GM12878 (cell line): ENCODE measurements around the gene TCF4. TPM values are rescaled to one million over a fixed set of nuclear protein-coding genes. Genes with fewer than 3 reads are reported as not detected.
A peak's percentile ranks its signal among the peaks of the same experiment; 100 is the strongest.

Experiments
- CHD4 ChIP-seq: fragments of 200-600 bp; sonication (generic); IDR thresholded peaks from 2 replicates; pipeline ENCODE4 v1.6.1; 2016; ENCODE audit warnings: mild to moderate bottlenecking
- CTCF ChIP-seq, 3 experiments: IDR thresholded peaks in 2 of 3; conservative IDR thresholded peaks in 1 of 3; 2 replicates each; pipeline ENCODE4 v1.5.1; 2011; ENCODE audit warnings: low read depth in 3 of 3, low read length in 3 of 3, mild to moderate bottlenecking in 3 of 3, control low read depth in 2 of 3, moderate library complexity in 2 of 3, inconsistent platforms in 1 of 3, mixed read lengths in 1 of 3; ENCODE audit not compliant: control insufficient read depth in 2 of 3, insufficient read depth in 1 of 3; ENCODE audit errors: extremely low read depth in 1 of 3
- DPF2 ChIP-seq: fragments of 450-650 bp; IDR thresholded peaks from 2 replicates; pipeline ENCODE4 v1.6.1; 2017; ENCODE audit warnings: mild to moderate bottlenecking
- EP300 ChIP-seq, 2 experiments: fragments of 150-350 bp in 1 of 2; IDR thresholded peaks; 2 replicates each; pipeline ENCODE4 v1.6.1; 2011 to 2012; ENCODE audit warnings: low read depth in 2 of 2, low read length in 2 of 2, borderline replicate concordance in 1 of 2, improper control_type of control experiment in 1 of 2, inconsistent platforms in 1 of 2; ENCODE audit not compliant: control insufficient read depth in 1 of 2
- HDAC6 ChIP-seq: fragments of 200-600 bp; sonication (generic); IDR thresholded peaks from one replicate; pipeline ENCODE4 v1.8.0; 2017; ENCODE audit warnings: antibody characterized with exemption; ENCODE audit not compliant: unreplicated experiment
- JUNB ChIP-seq: IDR thresholded peaks from 2 replicates; pipeline ENCODE4 v1.6.1; 2016; ENCODE audit warnings: antibody characterized with exemption, mild to moderate bottlenecking
- KAT2A ChIP-seq: conservative IDR thresholded peaks from 2 replicates; pipeline ENCODE4 v1.6.1; 2011; ENCODE audit warnings: low read depth, low read length; ENCODE audit not compliant: control insufficient read depth
- MEF2B ChIP-seq: fragments of 450-650 bp; IDR thresholded peaks from 2 replicates; pipeline ENCODE4 v1.6.1; 2018; ENCODE audit warnings: mild to moderate bottlenecking, moderate library complexity; ENCODE audit not compliant: partially characterized antibody, poor library complexity, severe bottlenecking
- MTA2 ChIP-seq: fragments of 450-650 bp; IDR thresholded peaks from 2 replicates; pipeline ENCODE4 v1.6.1; 2016; ENCODE audit warnings: low read depth, mild to moderate bottlenecking, moderate library complexity
- NR2F1 ChIP-seq: fragments of 450-650 bp; conservative IDR thresholded peaks from 2 replicates; pipeline ENCODE4 v1.6.1; 2017; ENCODE audit warnings: mild to moderate bottlenecking
- PAX5 ChIP-seq: IDR thresholded peaks from 2 replicates; pipeline ENCODE4 v1.6.1; 2011; ENCODE audit warnings: low read depth, low read length, borderline replicate concordance
- RUNX3 ChIP-seq: IDR thresholded peaks from 2 replicates; pipeline ENCODE4 v1.6.1; 2012; ENCODE audit warnings: low read length, inconsistent platforms
- SIX5 ChIP-seq: IDR thresholded peaks from 2 replicates; pipeline ENCODE4 v1.6.1; 2011; ENCODE audit warnings: mild to moderate bottlenecking, low read depth, low read length, moderate library complexity; ENCODE audit not compliant: severe bottlenecking
- SMAD1 ChIP-seq: fragments of 450-650 bp; IDR thresholded peaks from 2 replicates; pipeline ENCODE4 v1.6.1; 2018; ENCODE audit warnings: mild to moderate bottlenecking, low read depth; ENCODE audit not compliant: partially characterized antibody
- SMAD5 ChIP-seq: IDR thresholded peaks from 2 replicates; pipeline ENCODE4 v1.6.1; 2016; ENCODE audit warnings: antibody characterized with exemption, low read depth
- SPI1 ChIP-seq: IDR thresholded peaks from 2 replicates; pipeline ENCODE4 v1.6.1; 2011; ENCODE audit warnings: low read depth, mild to moderate bottlenecking, low read length, moderate library complexity, borderline replicate concordance; ENCODE audit not compliant: insufficient read depth
- TBL1XR1 ChIP-seq: IDR thresholded peaks from 2 replicates; pipeline ENCODE4 v1.6.1; 2012; ENCODE audit warnings: low read depth, low read length, improper control_type of control experiment
- USF1 ChIP-seq: IDR thresholded peaks from 2 replicates; pipeline ENCODE4 v1.6.1; 2011; ENCODE audit warnings: borderline replicate concordance, low read depth, mild to moderate bottlenecking, moderate library complexity, mixed read lengths, low read length; ENCODE audit not compliant: insufficient read depth; ENCODE audit errors: extremely low read length
- YBX1 ChIP-seq: fragments of 450-650 bp; IDR thresholded peaks from 2 replicates; pipeline ENCODE4 v1.6.1; 2016; ENCODE audit warnings: antibody characterized with exemption
- ZBTB40 ChIP-seq: fragments of 450-650 bp; IDR thresholded peaks from 2 replicates; pipeline ENCODE4 v1.6.1; 2016; ENCODE audit warnings: mild to moderate bottlenecking, moderate library complexity, borderline replicate concordance
- ZNF24 ChIP-seq: fragments of 450-650 bp; IDR thresholded peaks from 2 replicates; pipeline ENCODE4 v1.6.1; 2017; ENCODE audit warnings: antibody characterized with exemption, mild to moderate bottlenecking
- polyA plus RNA-seq, 11 experiments: library from polyadenylated mRNA; depleted of rRNA in 4 of 11; unstranded in 6 of 11; stranded (reverse) in 5 of 11; fragments of >200 nt; fragmentation: Nextera tagmentation in 4 of 11; fragmentation: Illumina TruSeq in 1 of 11; extraction: Ambion mirVana in 4 of 11; extraction: Trizol in 1 of 11; gene quantifications; 1 replicate in 1 of 11; 2 replicates in 10 of 11; pipeline versions ENCODE4 v1.2.1 to v1.2.3, GENCODE V29; 2011 to 2016; ENCODE audit warnings: inconsistent platforms in 2 of 11, missing spikeins in 2 of 11, low read depth in 1 of 11
- total RNA-seq, 4 experiments: library from RNA; depleted of rRNA in 3 of 4; stranded (reverse); fragments of >200 nt in 3 of 4; fragmentation: Illumina TruSeq in 1 of 4; extraction: Trizol in 1 of 4; gene quantifications; 2 replicates each; pipeline versions ENCODE4 v1.2.1 to v1.2.3, GENCODE V29; 2013 to 2021
- TF ChIP-seq, protein P1 (sequence below): fragments of 450-650 bp; IDR thresholded peaks from 2 replicates; pipeline ENCODE4 v1.6.1; 2017; ENCODE audit warnings: mild to moderate bottlenecking

The TCF4 gene
- total and polyA plus RNA-seq, 10 of the 15 experiments (the other 5 are each of a cell fraction or from before 2014, with no cell fraction given) = 15.2 to 94.0 (median 31.5) TPM

DNA sequence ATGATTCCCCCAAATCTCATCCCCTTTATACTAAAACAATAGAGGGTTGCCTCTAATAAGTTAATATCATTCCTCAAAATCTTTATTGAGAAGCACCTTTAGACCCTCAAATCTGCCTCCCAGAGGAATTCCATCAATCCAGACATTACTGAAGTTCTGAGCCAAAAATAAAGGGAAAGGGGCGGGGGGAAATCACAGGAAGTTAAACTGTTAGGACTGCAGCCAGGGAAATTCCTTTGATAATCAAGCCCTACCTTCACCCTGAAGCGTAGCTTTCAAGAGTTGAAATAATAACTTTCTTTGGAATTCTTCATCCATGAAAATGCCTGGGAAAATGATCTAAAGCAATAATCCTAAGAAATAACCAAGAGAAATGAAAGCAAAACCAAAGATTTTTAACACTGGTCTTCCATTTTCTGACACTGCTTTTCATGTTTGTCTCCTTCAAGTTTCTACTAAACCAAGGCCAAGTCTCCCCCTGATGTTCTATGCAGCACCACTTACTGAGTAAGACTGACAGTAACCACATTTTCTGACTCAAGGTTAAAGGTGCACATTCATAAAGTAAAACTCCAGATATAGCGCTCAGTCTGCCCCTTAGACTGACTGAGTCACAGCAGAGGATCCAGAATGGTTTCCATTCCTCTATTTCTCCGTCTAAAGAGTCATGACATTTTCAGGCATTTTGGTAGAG lies 78.2 kb downstream of the TCF4 start (continued):
- no peak for TF ChIP-seq ZBTB40
- no peak for TF ChIP-seq DPF2
- TF ChIP-seq ZNF24 = no peak
- TF ChIP-seq MTA2 = no peak
- no peak for TF ChIP-seq SIX5
- TF ChIP-seq USF1 = no peak
- no peak for TF ChIP-seq HDAC6
- no peak for TF ChIP-seq CTCF (IDR thresholded peaks at IDR 0.05 in 2 of 3, conservative IDR thresholded peaks at IDR 0.05 in 1 of 3; ENCODE audit: control insufficient read depth in 2 of 3, extremely low read depth in 1 of 3, insufficient read depth in 1 of 3, low read depth in 3 of 3, low read length in 3 of 3)
- TF ChIP-seq KAT2A = no peak
- no peak; the same call in 1 of the 2 replicates for TF ChIP-seq JUNB
- no peak for TF ChIP-seq SMAD5
- TF ChIP-seq RUNX3 = peak; percentile 86
- no peak for TF ChIP-seq YBX1
- no peak for TF ChIP-seq SMAD1
- TF ChIP-seq CHD4 = no peak
- TF ChIP-seq, protein P1, sequence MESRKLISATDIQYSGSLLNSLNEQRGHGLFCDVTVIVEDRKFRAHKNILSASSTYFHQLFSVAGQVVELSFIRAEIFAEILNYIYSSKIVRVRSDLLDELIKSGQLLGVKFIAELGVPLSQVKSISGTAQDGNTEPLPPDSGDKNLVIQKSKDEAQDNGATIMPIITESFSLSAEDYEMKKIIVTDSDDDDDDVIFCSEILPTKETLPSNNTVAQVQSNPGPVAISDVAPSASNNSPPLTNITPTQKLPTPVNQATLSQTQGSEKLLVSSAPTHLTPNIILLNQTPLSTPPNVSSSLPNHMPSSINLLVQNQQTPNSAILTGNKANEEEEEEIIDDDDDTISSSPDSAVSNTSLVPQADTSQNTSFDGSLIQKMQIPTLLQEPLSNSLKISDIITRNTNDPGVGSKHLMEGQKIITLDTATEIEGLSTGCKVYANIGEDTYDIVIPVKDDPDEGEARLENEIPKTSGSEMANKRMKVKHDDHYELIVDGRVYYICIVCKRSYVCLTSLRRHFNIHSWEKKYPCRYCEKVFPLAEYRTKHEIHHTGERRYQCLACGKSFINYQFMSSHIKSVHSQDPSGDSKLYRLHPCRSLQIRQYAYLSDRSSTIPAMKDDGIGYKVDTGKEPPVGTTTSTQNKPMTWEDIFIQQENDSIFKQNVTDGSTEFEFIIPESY = no peak
- peak; percentile 51; the same call in 1 of the 2 replicates for TF ChIP-seq NR2F1
- no peak for TF ChIP-seq SPI1
- no peak for TF ChIP-seq PAX5
- no peak for TF ChIP-seq TBL1XR1
- no peak for TF ChIP-seq EP300 (IDR thresholded peaks at IDR 0.05; ENCODE audit: borderline replicate concordance in 1 of 2, control insufficient read depth in 1 of 2, low read depth in 2 of 2, low read length in 2 of 2)
- no peak for TF ChIP-seq MEF2B
